T-helper 17 cell (primary cell): ENCODE measurements around the gene EIF2A. TPM values are rescaled to one million over a fixed set of nuclear protein-coding genes. Genes with fewer than 3 reads are reported as not detected.

ENCODE experiments used
- ATAC-seq: fragments of 150-1000 bp; cut with Tn5 transposase; 2 replicates; pipeline ENCODE4 v1.10.0; 2021; ENCODE audit warnings: mild to moderate bottlenecking, moderate library complexity
- DNase-seq, 3 donors: peaks; one replicate each; pipeline versions ENCODE4 v3.0.0 to v3.0.0-alpha.2; 2020 to 2021
- H3K9me3 ChIP-seq: one replicate; pipeline ENCODE4 v1.7.0; 2013; ENCODE audit warnings: low read length, mild to moderate bottlenecking; ENCODE audit not compliant: control insufficient read depth, poor library complexity, severe bottlenecking
- H3K27ac Mint-ChIP-seq: one replicate; pipeline ENCODE4 v1.8.0; 2022; ENCODE audit warnings: mild to moderate bottlenecking, moderate library complexity, mixed read lengths
- H3K27me3 Mint-ChIP-seq: one replicate; pipeline ENCODE4 v1.8.0; 2022; ENCODE audit warnings: mixed read lengths
- H3K36me3 Mint-ChIP-seq: one replicate; pipeline ENCODE4 v1.8.0; 2022; ENCODE audit warnings: low read depth, mixed read lengths
- H3K4me1 Mint-ChIP-seq: one replicate; pipeline ENCODE4 v1.8.0; 2022; ENCODE audit warnings: mild to moderate bottlenecking, mixed read lengths
- H3K4me3 Mint-ChIP-seq: one replicate; pipeline ENCODE4 v1.8.0; 2022; ENCODE audit warnings: mild to moderate bottlenecking, moderate library complexity, mixed read lengths
- total RNA-seq, 4 donors: library from RNA in 2 of 4; stranded (reverse) in 2 of 4; gene quantifications; one replicate each; pipeline ENCODE4 v1.2.3 and lab custom pipeline; 2022 to 2026

EIF2A gene
- total RNA-seq, 2 donors from 2014 or later, result 132 to 144 TPM

DNA sequence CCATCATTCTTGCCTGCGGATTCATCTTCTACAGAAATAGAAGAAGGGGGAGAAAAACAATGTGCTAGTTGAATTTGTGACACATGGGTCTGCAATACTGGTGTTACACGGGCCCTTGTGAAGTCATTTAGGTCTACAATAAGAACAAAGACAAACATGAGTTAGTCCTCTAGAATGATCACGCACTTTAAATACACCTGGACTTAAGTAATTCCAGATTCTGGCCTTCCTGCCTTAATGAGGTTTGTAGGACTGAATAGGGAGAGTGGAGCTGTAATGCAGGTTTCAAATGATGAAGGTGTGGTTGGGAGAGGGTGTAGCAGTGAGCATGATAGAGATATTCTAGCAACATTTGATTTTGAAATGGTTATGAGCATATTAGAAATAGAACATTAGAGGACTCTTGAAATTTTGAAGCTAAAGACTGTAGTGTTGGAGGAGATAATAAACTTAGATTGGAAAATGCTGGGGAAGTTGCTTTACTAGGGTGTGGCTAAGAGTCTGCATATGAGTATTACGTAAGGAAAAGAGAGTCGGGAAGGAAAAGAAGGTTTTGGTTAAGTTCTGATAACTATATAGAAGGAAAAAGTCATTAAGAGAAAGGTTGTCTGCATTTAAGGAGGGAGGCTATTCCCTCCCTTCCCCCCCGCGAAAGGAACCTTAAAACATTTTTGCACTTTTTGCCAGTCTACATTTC lies 606 bp downstream of the EIF2A start:
- H3K27ac Mint-ChIP-seq, result peak overlapping the region; percentile 96
- H3K4me1 Mint-ChIP-seq, result peaks cover 45% of the 10 kb centered on the region
- ATAC-seq (no peak), DNase-seq (no peak)
- no peaks in the 10 kb centered on the region for H3K27me3 Mint-ChIP-seq
- no peaks in the 10 kb centered on the region for H3K9me3 ChIP-seq
- H3K36me3 Mint-ChIP-seq, result no peaks in the 10 kb centered on the region
- H3K4me3 Mint-ChIP-seq, result peak overlapping the region; percentile 97

GRCh38 chr3:150555859-150556436 lies 9.4 kb downstream of the EIF2A start:
- Mint-ChIP-seq H3K27me3 (no peaks in the 10 kb centered on the region), H3K27ac (peak overlapping the region; percentile 8), H3K36me3 (peaks cover 3% of the 10 kb centered on the region), H3K4me1 (peaks cover 19% of the 10 kb centered on the region), H3K4me3 (peak overlapping the region; percentile 67)
- no peaks in the 10 kb centered on the region for H3K9me3 ChIP-seq
- DNase-seq (no peak), ATAC-seq (no peak)

DNA sequence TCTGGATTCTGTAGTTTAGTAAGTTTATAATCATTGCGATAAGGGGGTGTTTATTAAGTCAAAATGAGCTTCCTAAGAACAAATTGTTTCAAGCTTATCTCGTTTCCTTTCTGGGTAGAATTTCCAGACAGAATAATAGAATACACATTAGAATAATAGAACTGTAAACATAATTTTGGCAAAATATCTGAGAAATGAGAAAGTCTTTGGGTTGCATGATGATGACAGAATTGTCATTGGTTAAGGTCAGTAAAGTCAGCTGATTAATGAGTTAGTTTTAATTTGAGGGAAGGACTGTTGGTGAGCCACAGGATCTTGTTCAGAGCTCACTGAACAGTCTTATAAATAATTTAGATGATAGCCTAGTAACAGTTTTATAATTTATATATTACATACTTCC lies 10.2 kb downstream of the EIF2A start:
- H3K9me3 ChIP-seq, result no peaks in the 10 kb centered on the region
- peaks cover 3% of the 10 kb centered on the region for H3K36me3 Mint-ChIP-seq
- no peak for ATAC-seq
- H3K4me3 Mint-ChIP-seq, result no peak overlapping the region
- peaks cover 14% of the 10 kb centered on the region for H3K4me1 Mint-ChIP-seq
- no peaks in the 10 kb centered on the region for H3K27me3 Mint-ChIP-seq
- no peak overlapping the region for H3K27ac Mint-ChIP-seq
- no peak for DNase-seq

DNA sequence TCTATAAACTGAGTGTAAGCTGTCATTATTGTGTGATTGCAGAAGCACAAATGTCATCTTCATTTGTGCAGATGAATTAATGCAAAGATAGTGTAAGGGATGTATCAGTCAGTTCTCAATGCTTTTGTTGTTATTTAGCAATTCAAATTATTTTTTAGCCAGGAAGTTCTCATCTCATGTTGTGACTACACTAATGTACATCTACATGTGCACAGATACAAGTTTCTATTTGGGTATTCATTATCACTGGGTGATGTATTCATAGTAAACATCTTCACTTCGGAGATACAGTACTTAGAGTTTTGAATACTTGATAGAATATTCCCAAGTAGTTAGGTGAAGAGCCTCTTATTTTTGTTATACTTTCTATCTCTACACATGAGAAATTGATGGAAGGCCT lies 11.1 kb downstream of the EIF2A start:
- Mint-ChIP-seq H3K27ac (no peak overlapping the region), H3K36me3 (peaks cover 3% of the 10 kb centered on the region), H3K4me1 (peaks cover 14% of the 10 kb centered on the region), H3K27me3 (no peaks in the 10 kb centered on the region), H3K4me3 (no peak overlapping the region)
- no peaks in the 10 kb centered on the region for H3K9me3 ChIP-seq
- DNase-seq (no peak), ATAC-seq (no peak)

DNA sequence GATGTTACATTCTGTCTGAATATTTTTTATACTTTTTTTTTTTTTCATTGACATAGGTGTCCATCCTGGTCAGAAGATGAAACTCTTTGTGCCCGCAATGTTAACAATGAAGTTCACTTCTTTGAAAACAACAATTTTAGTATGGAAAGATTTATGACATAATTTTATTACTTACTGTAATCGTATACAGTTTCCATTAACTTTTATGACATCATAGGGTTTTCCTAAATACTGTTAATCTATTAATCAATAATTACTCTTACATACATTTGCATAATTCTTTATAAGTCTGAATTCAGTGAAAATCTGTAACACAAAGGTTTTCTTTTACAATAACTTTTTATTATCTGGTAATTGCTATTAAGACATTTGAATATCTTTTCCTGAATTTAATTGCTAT lies 17.7 kb downstream of the EIF2A start:
- no peaks in the 10 kb centered on the region for H3K9me3 ChIP-seq
- no peak for ATAC-seq
- H3K4me1 Mint-ChIP-seq, result no peaks in the 10 kb centered on the region
- no peak overlapping the region for H3K27ac Mint-ChIP-seq
- no peak for DNase-seq
- H3K27me3 Mint-ChIP-seq, result no peaks in the 10 kb centered on the region
- H3K4me3 Mint-ChIP-seq, result no peak overlapping the region
- H3K36me3 Mint-ChIP-seq, result peaks cover 4% of the 10 kb centered on the region

DNA sequence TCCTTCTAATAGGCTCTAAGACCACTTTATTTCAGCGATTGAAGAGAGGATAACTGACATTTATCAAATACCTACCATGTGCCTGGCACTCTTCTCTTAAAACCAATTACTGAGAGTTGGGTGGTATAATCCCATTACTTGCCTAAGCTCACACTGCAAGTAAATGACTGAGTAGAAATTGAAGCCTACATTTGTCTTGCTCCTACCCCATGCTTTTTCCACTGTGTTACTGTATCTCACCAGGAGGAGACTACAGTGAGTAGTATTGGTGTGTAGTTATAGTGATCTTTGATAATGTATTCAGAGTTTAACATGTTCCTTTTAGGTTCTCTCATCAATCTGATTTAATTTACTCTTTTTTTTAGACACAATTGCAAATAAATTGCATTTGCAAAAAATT lies 20.7 kb downstream of the EIF2A start:
- H3K27me3 Mint-ChIP-seq, result no peaks in the 10 kb centered on the region
- peaks cover 4% of the 10 kb centered on the region for H3K4me1 Mint-ChIP-seq
- no peak for ATAC-seq
- H3K36me3 Mint-ChIP-seq, result peaks cover 4% of the 10 kb centered on the region
- no peak overlapping the region for H3K27ac Mint-ChIP-seq
- no peak overlapping the region for H3K4me3 Mint-ChIP-seq
- DNase-seq, result no peak
- no peaks in the 10 kb centered on the region for H3K9me3 ChIP-seq

DNA sequence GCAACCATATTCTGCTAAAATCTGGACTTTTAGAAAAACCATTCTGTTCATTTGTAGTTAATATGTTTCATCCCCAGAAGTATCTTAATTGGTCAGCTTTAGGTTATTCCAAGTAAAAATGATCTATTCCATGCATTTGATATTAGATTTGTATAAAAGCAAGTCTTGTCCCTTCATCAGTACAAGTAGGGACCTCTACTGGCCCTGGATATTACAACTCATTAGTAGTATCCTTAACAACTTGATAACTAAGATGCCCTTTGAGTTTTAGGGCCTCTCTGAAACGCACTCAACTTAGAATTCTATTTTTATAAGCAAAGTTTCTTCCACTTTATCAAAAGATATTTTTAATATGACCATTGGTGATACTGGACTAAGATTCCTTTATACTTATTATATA lies 31.3 kb downstream of the EIF2A start:
- no peaks in the 10 kb centered on the region for H3K9me3 ChIP-seq
- H3K4me1 Mint-ChIP-seq, result peaks cover 18% of the 10 kb centered on the region
- ATAC-seq, result no peak
- peak overlapping the region; percentile 33 for H3K4me3 Mint-ChIP-seq
- DNase-seq, result no peak
- H3K27ac Mint-ChIP-seq, result peak overlapping the region; percentile 78
- H3K36me3 Mint-ChIP-seq, result peaks cover 7% of the 10 kb centered on the region
- no peaks in the 10 kb centered on the region for H3K27me3 Mint-ChIP-seq

- DNase-seq (no peak), ATAC-seq (no peak)
- no peaks in the 10 kb centered on the region for H3K27me3 Mint-ChIP-seq
- no peak overlapping the region for H3K27ac Mint-ChIP-seq
- peaks cover 11% of the 10 kb centered on the region for H3K4me1 Mint-ChIP-seq
- no peak overlapping the region for H3K4me3 Mint-ChIP-seq
- H3K36me3 Mint-ChIP-seq, result peaks cover 8% of the 10 kb centered on the region
- H3K9me3 ChIP-seq, result no peaks in the 10 kb centered on the region
These were observed 34.6 kb downstream of the EIF2A start for GRCh38 chr3:150581174-150581573.

DNA sequence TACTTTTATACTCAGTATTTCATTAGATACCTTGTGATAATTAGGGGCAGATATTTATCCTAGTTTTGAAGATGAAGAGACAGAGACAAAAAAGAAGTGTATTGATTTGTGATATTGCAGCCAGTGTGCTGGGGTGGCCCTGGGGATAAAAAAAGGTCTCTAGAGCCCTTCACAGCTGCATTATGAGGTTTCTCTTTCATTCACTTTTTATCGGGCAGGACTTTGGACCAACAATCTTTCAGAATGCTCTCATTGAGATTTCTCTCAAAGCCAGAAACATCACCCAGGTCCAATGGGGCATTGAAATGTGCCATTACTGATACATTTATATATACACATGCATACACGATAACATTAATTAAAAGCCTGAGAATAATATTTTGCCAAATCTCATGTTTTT lies 36.0 kb downstream of the EIF2A start:
- H3K9me3 ChIP-seq, result no peaks in the 10 kb centered on the region
- H3K36me3 Mint-ChIP-seq, result peaks cover 3% of the 10 kb centered on the region
- DNase-seq (no peak), ATAC-seq (no peak)
- peaks cover 4% of the 10 kb centered on the region for H3K4me1 Mint-ChIP-seq
- H3K27ac Mint-ChIP-seq, result peak overlapping the region; percentile 32
- H3K27me3 Mint-ChIP-seq, result no peaks in the 10 kb centered on the region
- H3K4me3 Mint-ChIP-seq, result no peak overlapping the region

DNA sequence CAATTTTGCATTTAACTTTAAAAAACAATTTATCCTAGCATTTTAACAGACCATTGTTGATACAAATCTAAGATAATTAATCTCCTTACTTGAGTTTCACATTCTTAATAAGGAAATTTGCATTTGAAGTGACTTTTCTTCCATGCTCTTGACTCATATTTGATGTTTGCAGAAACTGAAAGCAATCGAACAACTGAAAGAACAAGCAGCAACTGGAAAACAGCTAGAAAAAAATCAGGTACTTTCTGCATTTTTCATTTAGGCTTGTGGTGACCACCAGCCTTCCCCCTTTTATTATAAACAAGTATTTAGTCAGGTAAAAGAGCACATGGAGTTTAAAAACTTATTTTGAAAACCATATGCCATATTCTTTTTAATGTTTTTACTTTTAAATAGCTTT lies 36.4 kb downstream of the EIF2A start:
- Mint-ChIP-seq H3K27ac (peak overlapping the region; percentile 32), H3K4me1 (peaks cover 4% of the 10 kb centered on the region), H3K36me3 (peaks cover 3% of the 10 kb centered on the region), H3K27me3 (no peaks in the 10 kb centered on the region), H3K4me3 (no peak overlapping the region)
- H3K9me3 ChIP-seq, result no peaks in the 10 kb centered on the region
- ATAC-seq (no peak), DNase-seq (no peak)

DNA sequence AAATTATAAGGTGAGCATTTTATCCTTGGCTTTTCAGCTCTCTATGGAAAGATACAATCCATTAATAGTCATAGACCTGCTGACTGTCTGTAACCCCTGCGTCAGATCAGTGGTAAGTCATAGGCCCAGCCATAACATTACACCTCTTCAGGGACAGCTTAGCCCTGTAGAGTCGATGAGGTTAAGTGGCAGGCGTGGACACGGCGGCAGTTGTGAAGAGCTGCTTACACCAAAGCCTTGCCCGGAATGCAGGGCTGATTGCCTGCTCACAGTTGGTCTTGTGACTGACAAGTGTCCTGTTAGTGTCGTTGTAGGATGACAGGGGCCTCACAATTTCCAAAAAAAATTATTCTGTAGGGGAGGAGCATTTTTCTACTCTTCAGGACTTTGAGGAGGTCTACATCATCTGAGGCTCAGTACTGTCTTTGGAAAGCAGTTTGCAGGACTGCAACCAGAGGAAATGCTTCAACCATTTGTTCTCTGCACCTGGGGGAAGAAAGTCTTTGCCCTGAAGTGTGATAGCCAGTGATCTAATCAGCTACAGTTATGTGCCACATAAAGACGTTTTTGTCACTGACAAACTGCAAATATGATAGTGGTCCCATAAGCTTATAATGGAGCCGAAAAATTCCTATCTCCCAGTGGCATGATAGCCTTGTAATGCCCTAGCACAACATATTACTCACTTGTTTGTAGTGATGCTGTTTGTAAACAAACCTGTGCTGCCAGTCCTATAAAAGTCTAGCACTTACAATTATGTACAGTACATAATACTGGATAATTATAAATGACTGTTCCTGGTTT lies 41.6 kb downstream of the EIF2A start:
- Mint-ChIP-seq H3K4me3 (no peak overlapping the region), H3K4me1 (peaks cover 17% of the 10 kb centered on the region), H3K27ac (peak overlapping the region; percentile 47), H3K27me3 (no peaks in the 10 kb centered on the region), H3K36me3 (peaks cover 3% of the 10 kb centered on the region)
- ATAC-seq (no peak), DNase-seq (no peak)
- no peaks in the 10 kb centered on the region for H3K9me3 ChIP-seq

DNA sequence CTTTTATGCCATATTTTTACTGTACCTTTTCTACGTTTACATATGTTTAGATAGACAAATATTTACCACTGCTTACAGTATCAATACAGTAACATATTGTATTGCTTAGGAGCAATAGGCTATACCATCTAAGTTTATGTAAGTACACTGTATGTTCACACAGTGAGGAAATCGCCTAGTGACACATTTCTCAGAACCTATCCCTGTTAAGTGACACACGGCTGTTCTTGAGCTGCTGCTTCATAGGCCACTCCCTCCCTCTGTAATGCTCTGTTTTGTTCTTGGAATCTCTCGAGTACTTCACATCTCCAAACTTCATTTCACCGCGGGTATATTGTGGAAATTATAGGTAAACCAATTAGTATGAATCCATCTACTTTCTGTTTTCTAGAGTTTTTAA lies 43.2 kb downstream of the EIF2A start:
- no peak for DNase-seq
- peak; percentile 52 for ATAC-seq

DNA sequence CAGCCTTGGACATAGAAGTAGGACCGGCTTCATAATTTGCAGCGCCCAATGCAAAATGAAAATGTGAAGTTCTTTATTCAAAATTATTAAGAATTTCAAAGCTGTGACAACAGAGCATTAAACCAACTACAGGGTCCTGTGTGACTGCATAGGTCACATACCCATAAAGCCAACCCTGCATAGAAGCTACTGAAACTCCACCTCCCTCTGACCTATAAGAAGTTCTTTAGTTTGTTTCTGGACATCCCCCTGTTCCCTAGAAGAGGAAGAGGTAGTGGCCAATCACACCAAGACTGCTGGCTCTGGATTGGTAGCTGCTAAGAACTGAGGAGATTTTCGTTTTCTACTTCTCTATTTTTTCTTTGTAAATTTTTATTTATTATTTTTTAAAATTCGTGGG lies 47.6 kb downstream of the EIF2A start:
- no peaks in the 10 kb centered on the region for H3K9me3 ChIP-seq
- H3K4me1 Mint-ChIP-seq, result peaks cover 13% of the 10 kb centered on the region
- no peak overlapping the region for H3K4me3 Mint-ChIP-seq
- DNase-seq (no peak), ATAC-seq (no peak)
- H3K36me3 Mint-ChIP-seq, result no peaks in the 10 kb centered on the region
- H3K27me3 Mint-ChIP-seq, result no peaks in the 10 kb centered on the region
- H3K27ac Mint-ChIP-seq, result no peak overlapping the region

More for the DNA sequence above, 43.2 kb downstream of the EIF2A start:
- Mint-ChIP-seq H3K4me3 (no peak overlapping the region), H3K27me3 (no peaks in the 10 kb centered on the region), H3K36me3 (peaks cover 3% of the 10 kb centered on the region), H3K4me1 (peaks cover 17% of the 10 kb centered on the region), H3K27ac (no peak overlapping the region)
- H3K9me3 ChIP-seq, result no peaks in the 10 kb centered on the region
